HG03558 (cell line): ENCODE results near the gene FLT4.
"Not testable (repeated sequence)": the region's sequence is repeated elsewhere in the genome, so short reads cannot be mapped to it uniquely, and the experiment has no call there.

Experiments
- ATAC-seq: cut with Tn5 transposase; IDR thresholded peaks from one replicate; pipeline ENCODE4 v1.9.1; 2021; ENCODE audit warnings: moderate number of reproducible peaks; ENCODE audit not compliant: unreplicated experiment; ENCODE audit errors: extremely low read depth

The FLT4 gene

DNA sequence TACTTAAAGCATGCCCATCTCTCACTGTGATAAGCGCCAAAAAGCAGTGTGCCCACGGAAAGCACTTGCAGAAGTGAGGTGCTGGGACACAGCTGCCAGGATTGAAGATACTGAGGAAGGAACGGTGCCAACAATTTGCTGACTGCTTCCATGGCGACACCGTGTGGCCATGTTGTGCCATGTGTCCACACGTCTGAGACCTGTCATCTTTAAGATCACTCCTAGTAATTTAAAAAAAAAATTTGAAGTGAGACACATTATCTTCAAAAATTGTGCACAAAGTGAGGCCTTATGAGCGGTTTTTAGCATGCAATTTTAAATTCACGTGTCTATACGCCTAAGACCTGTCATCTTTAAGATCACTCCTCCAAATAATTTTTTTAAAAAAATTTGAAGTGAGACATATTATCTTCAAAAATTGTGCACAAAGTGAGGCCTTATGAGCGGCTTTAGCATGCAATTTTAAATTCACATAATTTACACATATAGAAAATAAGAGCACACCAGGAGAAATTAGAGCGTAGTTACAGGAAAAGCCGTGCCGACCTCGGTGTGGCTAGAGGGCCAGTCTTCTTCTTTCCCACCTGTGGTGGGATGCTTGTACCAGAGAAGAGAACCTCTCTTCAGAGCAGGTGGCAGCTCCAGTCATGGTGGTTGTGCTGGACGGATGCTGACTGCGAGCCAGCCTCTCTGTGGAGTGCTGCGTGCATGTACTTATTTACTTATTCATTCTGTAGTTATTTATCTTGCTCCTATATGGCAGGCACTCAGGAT, 21.4 kb upstream of the FLT4 start:
- ATAC-seq = no peak

- ATAC-seq = no peak
Observed at GRCh38 chr5:180670157-180670556, 20.8 kb upstream of the FLT4 start.

- no peak for ATAC-seq
Observed at GRCh38 chr5:180669661-180670060, 20.3 kb upstream of the FLT4 start.

DNA sequence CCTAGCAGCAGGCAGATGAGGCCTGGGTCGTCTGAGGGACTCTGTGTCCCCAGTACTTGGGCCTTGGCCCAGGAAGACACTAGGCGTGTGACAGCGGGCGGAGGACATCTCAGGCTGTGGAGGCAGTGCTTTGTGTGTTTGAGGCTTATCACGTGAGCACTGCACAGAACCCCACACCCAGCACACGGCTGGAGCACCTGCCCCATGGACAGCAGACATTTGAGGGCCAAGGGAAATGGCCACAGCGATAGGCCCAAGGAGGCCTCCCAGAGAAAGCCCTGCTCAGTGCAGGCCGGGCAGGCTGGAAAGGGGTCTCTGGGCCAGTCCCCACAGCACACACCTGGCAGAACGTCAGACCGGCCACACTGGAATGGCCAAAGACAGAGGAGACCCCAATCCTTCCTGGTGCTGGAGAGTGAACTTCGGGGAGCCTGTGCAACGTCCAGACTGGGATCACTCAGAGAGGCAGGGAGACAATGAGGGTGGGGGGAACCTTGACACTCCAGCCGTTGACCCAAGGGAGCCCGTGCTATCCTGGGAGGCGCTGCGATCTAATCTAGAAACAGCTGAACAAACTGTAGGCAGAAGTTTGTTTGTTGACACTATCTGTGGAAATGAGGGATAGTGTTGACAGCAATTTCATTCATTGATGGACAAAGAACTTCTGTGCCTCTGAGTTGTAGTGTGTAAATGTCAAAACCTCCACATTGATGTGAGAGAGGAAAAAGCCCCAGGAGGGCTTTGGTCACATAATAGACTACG, 19.6 kb upstream of the FLT4 start:
- no peak for ATAC-seq

GRCh38 chr5:180666812-180667211, 17.4 kb upstream of the FLT4 start:
- ATAC-seq = no peak

DNA sequence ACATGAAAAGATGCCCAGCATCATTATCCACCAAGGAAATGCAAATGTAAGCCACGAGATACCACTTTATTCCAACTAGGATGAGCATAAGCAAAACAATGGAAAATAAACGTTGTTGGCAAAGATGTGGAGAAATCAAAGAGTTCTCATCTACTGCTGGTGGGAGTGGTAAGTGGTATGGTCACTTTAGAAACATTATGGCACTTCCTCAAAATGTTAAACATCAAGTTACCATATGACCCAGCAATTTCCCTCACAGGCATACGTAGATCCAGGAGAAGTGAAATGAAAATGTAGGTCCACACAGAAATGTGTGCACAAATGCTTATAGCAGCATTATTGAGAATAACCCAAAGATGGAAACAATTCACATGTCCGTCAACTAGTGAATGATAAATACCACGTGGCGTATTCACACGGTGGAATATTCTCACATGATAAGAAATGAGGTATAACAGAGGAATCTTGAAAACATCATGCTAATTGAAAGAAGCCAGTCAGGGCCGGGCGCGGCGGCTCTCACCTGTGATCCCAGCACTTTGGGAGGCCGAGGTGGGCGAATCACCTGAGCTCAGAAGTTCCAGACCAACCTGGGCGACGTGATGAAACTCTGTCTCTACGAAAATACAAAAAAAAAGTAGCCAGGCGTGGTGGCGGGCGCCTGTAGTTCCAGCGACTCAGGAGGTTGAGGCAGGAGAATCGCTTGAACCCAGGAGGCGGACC, 16.4 kb upstream of the FLT4 start:
- no peak for ATAC-seq

DNA sequence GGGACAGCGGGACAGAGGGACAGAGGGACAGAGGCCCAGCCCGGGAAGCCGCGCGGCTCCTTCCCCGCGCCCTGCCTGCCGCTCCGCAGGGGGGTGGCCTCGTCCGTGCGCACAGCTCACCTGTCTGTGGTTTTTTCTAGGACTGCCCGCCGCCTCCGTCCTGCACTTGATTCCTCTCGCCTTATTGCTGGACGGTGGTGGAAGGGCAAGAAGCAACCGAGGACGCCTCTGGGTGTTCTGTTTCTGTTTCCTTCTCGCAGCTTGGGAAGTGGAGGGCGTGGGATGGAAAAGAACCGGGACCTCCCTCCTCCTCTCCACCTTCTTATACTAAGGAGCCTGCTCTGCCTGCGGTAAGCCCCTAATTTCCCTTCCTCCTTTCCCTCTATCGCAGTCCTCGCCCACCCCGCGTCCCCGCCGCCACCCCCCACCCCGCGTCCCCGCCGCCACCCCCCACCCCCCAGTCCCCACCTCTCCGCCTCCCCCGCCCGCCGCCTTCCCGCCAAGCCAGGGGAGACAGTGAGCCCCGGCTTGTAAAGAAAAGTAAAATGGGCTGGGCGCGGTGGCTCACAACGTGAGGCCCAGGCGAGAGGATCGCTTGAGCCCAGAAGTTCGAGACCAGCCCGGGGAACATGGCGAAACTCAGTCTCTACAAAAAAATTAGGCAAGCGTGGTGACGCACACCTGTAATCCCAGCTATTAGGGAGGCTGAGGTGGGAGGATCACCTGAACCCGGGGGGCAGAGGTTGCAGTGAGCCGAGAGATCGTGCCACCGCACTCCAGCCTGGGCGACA, 9.6 kb upstream of the FLT4 start:
- no peak for ATAC-seq

DNA sequence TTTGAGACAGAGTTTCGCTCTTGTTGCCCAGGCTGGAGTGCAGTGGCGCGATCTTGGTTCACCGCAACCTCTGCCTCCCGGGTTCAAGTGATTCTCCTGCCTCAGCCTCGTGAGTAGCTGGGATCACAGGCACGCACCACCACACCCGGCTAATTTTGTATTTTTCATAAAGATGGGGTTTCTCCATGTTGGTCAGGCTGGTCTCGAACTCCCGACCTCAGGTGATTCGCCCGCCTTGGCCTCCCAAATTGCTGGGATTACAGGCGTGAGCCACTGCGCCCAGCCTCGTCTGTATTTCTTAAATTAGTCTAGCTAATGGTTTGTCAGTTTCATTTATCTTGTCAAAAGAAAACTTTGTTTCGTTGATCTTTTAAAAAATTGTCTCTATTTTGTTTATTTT, 5.8 kb upstream of the FLT4 start:
- ATAC-seq = not testable (repeated sequence)

GRCh38 chr5:180652771-180653170, 3.4 kb upstream of the FLT4 start:
- ATAC-seq = no peak

- ATAC-seq = no peak
Observed at GRCh38 chr5:180652346-180652745, 2.9 kb upstream of the FLT4 start.

DNA sequence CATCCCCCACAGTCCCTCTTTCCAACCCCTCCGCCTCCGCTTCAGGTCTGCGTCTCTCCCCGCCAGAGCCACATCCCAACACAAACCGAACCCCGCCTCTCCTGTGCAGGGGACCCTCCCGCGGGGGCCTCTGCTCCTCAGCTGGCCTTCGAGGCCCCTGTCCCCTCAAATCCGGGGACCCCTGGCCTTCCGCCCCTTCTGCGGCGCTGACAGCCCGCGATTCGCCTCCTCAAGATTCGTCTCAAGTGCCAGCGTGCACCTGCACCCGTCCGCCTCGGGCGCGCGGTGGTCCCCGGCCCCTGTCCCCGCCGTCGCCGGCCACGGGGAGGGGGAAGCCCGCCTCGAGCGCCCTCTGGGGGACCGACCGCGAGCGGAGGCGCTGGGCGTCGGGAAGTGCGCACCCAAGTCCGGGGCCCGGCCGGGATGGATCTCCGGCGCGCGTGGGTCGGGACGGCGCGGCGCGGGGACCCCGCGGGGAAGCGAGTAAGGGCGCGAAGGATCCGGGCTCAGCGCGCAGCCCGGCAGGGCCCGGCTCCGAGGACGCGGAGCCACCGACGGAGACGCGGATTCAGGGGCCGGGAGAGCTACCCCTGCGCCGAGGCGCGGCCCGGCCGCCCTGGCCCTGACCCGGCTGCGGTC, 623 bp downstream of the FLT4 start:
- ATAC-seq = no peak

- ATAC-seq = no peak
Observed at GRCh38 chr5:180647941-180648500, 1.4 kb downstream of the FLT4 start.

DNA sequence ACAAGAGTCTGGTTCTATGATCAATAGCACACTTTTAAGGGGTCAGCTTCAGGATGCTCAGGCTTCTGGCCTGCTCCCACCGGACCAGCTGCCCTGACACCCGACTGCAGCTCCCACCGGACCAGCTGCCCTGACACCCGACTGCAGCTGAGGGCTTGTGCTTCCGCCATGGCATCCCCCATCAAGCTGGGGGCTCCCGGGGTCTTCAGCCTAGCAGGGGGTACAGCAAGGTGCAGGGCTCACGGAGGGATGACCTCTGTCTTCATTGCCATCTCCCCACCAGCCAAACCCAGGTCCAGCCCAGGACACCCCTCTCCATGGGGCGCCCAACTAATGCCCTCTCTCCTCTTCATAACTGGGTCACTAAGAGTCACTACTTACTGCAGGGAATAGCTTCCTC, 1.9 kb downstream of the FLT4 start:
- no peak for ATAC-seq

GRCh38 chr5:180646963-180647305, 2.5 kb downstream of the FLT4 start:
- no peak for ATAC-seq

DNA sequence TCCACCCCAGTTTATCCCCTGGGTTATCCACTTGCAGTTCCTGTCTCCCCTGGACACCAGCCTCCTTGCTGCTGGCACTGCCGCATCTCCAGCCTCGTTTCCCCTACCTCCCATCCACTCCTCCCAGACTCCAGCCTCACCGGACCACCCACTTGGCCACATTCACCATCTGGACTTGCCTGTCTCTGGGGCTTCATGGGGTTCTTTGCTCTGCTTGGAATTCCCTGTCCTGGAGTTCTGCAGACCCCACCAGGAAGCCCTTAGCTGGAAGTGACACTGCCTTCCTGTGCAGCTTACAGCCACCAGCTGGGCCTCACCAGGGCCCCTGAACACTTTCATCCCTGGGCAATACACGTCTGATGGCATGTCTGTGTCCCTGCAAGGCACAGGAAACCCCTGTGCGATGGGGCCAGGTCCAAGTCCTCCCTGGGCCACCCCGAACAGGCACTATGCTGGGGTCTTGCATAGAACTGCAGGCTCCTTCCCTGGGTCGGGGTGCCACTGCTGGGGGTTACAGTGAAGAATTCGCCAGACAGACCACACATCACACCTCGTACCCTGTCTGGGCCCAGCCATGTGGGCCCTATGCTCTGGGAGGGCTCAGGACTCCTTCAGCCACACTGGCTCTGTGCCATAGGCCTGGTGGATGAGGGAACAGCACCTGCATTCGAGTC, 3.0 kb downstream of the FLT4 start:
- ATAC-seq = no peak

- no peak for ATAC-seq
Observed at GRCh38 chr5:180645274-180646204, 3.9 kb downstream of the FLT4 start.

DNA sequence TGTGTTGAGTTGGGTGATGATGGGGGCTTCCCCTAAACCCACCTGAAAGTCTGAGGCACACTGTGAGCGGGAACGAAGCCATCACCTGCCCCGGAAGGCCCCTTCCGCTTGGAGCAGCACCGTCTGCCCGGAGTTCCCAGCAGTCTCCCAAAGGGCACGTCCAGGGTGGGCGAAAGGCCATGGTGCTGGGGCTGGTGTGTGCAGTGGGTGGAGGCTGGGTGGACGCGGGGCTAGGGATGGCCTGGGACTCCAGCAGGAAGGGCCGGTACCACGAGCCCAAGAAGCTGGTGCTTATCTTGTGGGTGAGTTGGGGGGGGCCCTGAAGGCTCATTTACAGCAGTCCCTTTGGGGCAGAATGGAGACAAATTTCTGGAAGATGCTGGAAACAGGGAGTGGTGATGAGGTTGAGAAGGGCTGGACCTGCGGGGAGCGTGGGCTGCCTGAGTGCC, 4.6 kb downstream of the FLT4 start:
- no peak for ATAC-seq
